H1 (cell line): ENCODE measurements around the gene KRTAP12-2.

Experiments used
- JUN ChIP-seq: IDR thresholded peaks from 2 replicates; pipeline ENCODE4 v1.6.1; 2011; ENCODE audit warnings: low read depth, mild to moderate bottlenecking, improper control_type of control experiment, low read length
- SIX5 ChIP-seq: IDR thresholded peaks from 2 replicates; pipeline ENCODE4 v1.6.1; 2011; ENCODE audit warnings: mild to moderate bottlenecking, low read depth, low read length
- TF ChIP-seq, protein P1 (sequence below): IDR thresholded peaks from 2 replicates; pipeline ENCODE4 v1.6.1; 2011; ENCODE audit warnings: low read length, improper control_type of control experiment

DNA sequence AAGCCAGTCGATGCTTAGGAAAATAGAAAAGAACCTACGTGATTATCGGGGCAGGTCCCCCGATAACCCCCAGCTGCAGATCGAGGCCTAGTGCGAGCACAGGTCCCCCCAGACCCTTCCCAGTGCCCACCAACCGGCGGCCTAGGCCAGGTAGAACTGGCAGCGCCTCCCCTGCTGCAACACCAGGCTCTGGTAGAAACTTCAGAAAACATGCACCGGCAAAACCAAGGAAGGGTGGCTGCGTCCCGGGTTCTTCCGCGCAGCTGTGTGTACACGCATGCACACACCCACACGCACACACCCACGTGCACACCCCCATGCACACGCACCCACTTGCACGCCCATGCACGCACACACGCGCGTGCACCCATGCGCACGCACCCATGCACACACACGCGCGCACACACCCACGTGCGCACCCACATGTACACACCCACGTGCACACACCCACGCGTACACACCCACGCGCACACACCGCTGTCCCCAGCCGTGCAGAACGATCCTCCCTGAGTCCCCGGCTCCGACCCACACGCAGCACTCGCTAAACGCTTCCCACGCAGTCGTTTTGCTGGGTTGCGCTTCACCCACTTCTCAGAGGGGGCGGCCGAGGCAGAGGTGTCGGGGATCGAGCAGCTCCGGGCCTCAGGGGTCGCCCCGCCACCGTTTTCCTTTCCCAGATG lies 39.4 kb upstream of the KRTAP12-2 start:
- TF ChIP-seq SIX5 (no peak), JUN (no peak)
- TF ChIP-seq, protein P1, sequence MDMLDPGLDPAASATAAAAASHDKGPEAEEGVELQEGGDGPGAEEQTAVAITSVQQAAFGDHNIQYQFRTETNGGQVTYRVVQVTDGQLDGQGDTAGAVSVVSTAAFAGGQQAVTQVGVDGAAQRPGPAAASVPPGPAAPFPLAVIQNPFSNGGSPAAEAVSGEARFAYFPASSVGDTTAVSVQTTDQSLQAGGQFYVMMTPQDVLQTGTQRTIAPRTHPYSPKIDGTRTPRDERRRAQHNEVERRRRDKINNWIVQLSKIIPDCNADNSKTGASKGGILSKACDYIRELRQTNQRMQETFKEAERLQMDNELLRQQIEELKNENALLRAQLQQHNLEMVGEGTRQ: no peak
